H1 (cell line): ENCODE data around the gene CAVIN4. TPM values are rescaled to one million over a fixed set of nuclear protein-coding genes. Genes with fewer than 3 reads are reported as not detected.

Source experiments
- CTCF ChIA-PET: fragments of 300-600 bp; sonication (Branson Sonifier 250); formaldehyde crosslinking; loops from one replicate; lab custom pipeline; 2021; ENCODE audit not compliant: partially characterized antibody; lab: Charles Lee
- POLR2A ChIA-PET: fragments of 300-600 bp; sonication (Branson Sonifier 250); formaldehyde crosslinking; loops from one replicate; lab custom pipeline; 2021; ENCODE audit warnings: inconsistent platforms; ENCODE audit not compliant: partially characterized antibody; lab: Charles Lee
- DNase-seq, 2 experiments: peaks; one replicate each; pipeline versions ENCODE4 v3.0.0 to v3.0.0-alpha.2; 2010 to 2022; ENCODE audit warnings: low spot score in 2 of 2, low read depth in 1 of 2, mixed read lengths in 1 of 2
- FAIRE-seq: peaks from 2 replicates; lab custom pipeline; 2011; peaks lifted over from hg19 to GRCh38; lab: Jason Lieb, UNC
- H2AFZ ChIP-seq: 2 replicates; pipeline ENCODE4 v1.8.1; 2012; ENCODE audit warnings: low read length, inconsistent platforms
- H2AK5ac ChIP-seq: 2 replicates; pipeline ENCODE4 v1.6.1; 2013; ENCODE audit warnings: low read depth, low read length
- H2BK120ac ChIP-seq: replicated peaks from 2 replicates; pipeline ENCODE3; 2013; ENCODE audit warnings: low read depth, low read length, inconsistent platforms
- H2BK12ac ChIP-seq: 2 replicates; pipeline ENCODE4 v1.6.1; 2013; ENCODE audit warnings: low read depth, low read length
- H2BK15ac ChIP-seq: 2 replicates; pipeline ENCODE4 v1.6.1; 2013; ENCODE audit warnings: low read length
- H2BK20ac ChIP-seq: 2 replicates; pipeline ENCODE4 v1.6.1; 2013; ENCODE audit warnings: low read length
- H2BK5ac ChIP-seq: 2 replicates; pipeline ENCODE4 v1.6.1; 2013; ENCODE audit warnings: low read depth, low read length
- H3K14ac ChIP-seq: 2 replicates; pipeline ENCODE4 v1.6.1; 2013; ENCODE audit warnings: inconsistent platforms; ENCODE audit not compliant: insufficient read length
- H3K18ac ChIP-seq: 2 replicates; pipeline ENCODE4 v1.6.1; 2013; ENCODE audit warnings: low read length; ENCODE audit errors: extremely low read depth
- H3K23ac ChIP-seq: 2 replicates; pipeline ENCODE4 v1.6.1; 2013; ENCODE audit warnings: inconsistent platforms; ENCODE audit not compliant: insufficient read length
- H3K23me2 ChIP-seq: 2 replicates; pipeline ENCODE4 v1.6.1; 2013; ENCODE audit warnings: low read depth, low read length
- H3K27ac ChIP-seq: 2 replicates; pipeline ENCODE4 v1.6.1; 2011; ENCODE audit warnings: low read depth, low read length, inconsistent platforms
- H3K27me3 ChIP-seq, 4 experiments: replicated peaks in 1 of 4; 1 replicate in 1 of 4; 2 replicates in 3 of 4; pipeline versions ENCODE4 v1.6.1 to v1.8.1; 2011 to 2013; ENCODE audit warnings: low read length in 3 of 4, mild to moderate bottlenecking in 3 of 4, inconsistent platforms in 2 of 4, mixed read lengths in 2 of 4, moderate library complexity in 1 of 4; ENCODE audit not compliant: control insufficient read depth in 3 of 4, insufficient read depth in 3 of 4; ENCODE audit errors: extremely low read depth in 1 of 4
- H3K36me3 ChIP-seq, 4 experiments: 2 replicates each; pipeline versions ENCODE4 v1.6.1 to v1.8.1; 2011 to 2013; ENCODE audit warnings: mild to moderate bottlenecking in 4 of 4, low read length in 3 of 4, moderate library complexity in 2 of 4, control low read depth in 1 of 4, inconsistent platforms in 1 of 4; ENCODE audit not compliant: insufficient read depth in 4 of 4, control insufficient read depth in 2 of 4
- H3K4ac ChIP-seq: replicated peaks from 2 replicates; pipeline ENCODE3; 2013; ENCODE audit warnings: low read length, low read depth, mixed read lengths, inconsistent platforms; ENCODE audit not compliant: insufficient read length
- H3K4me1 ChIP-seq, 4 experiments: replicated peaks in 1 of 4; 1 replicate in 1 of 4; 2 replicates in 3 of 4; pipeline versions ENCODE4 v1.6.1 to v1.8.1; 2011 to 2013; ENCODE audit warnings: low read length in 3 of 4, inconsistent platforms in 2 of 4, mixed read lengths in 1 of 4; ENCODE audit not compliant: insufficient read depth in 4 of 4, control insufficient read depth in 3 of 4
- H3K4me2 ChIP-seq, 2 experiments: 2 replicates each; pipeline versions ENCODE4 v1.6.1 to v1.8.1; 2011 to 2013; ENCODE audit warnings: low read depth in 2 of 2, low read length in 2 of 2, control low read depth in 1 of 2, inconsistent platforms in 1 of 2, mild to moderate bottlenecking in 1 of 2; ENCODE audit not compliant: insufficient read depth in 1 of 2
- H3K4me3 ChIP-seq, 4 experiments: fragments of 200-600, 300-600 bp in 1 of 4; sonication (generic), shearing (Covaris generic), sonication (Bioruptor Twin) in 1 of 4; 2 replicates each; pipeline versions ENCODE4 v1.5.1 to v1.8.1; 2011 to 2016; ENCODE audit warnings: low read length in 4 of 4, low read depth in 3 of 4, control low read depth in 2 of 4, inconsistent platforms in 2 of 4, mild to moderate bottlenecking in 2 of 4, mixed read lengths in 1 of 4, moderate library complexity in 1 of 4; ENCODE audit not compliant: insufficient read depth in 2 of 4; ENCODE audit errors: extremely low read depth in 1 of 4
- H3K56ac ChIP-seq: replicated peaks from 2 replicates; pipeline ENCODE3; 2013; ENCODE audit warnings: low read depth, mild to moderate bottlenecking, mixed read lengths, low read length, inconsistent platforms; ENCODE audit not compliant: insufficient read length
- H3K79me1 ChIP-seq: 2 replicates; pipeline ENCODE4 v1.6.1; 2013; ENCODE audit warnings: low read depth, low read length, control low read depth
- H3K79me2 ChIP-seq, 2 experiments: 2 replicates each; pipeline versions ENCODE4 v1.6.1 to v1.8.1; 2012 to 2013; ENCODE audit warnings: low read length in 2 of 2, mild to moderate bottlenecking in 2 of 2, inconsistent platforms in 1 of 2; ENCODE audit not compliant: insufficient read depth in 2 of 2, control insufficient read depth in 1 of 2
- H3K9ac ChIP-seq, 4 experiments: replicated peaks in 1 of 4; 1 replicate in 1 of 4; 2 replicates in 3 of 4; pipeline versions ENCODE4 v1.6.1 to v1.8.1; 2011 to 2013; ENCODE audit warnings: low read depth in 3 of 4, low read length in 3 of 4, control low read depth in 2 of 4, mild to moderate bottlenecking in 2 of 4, moderate library complexity in 2 of 4, inconsistent platforms in 1 of 4; ENCODE audit errors: extremely low read depth in 1 of 4
- H3K9me3 ChIP-seq, 2 experiments: 2 replicates each; pipeline versions ENCODE4 v1.6.1 to v1.8.1; 2012 to 2013; ENCODE audit warnings: mild to moderate bottlenecking in 2 of 2, moderate library complexity in 2 of 2, control low read depth in 1 of 2, inconsistent platforms in 1 of 2, low read depth in 1 of 2, low read length in 1 of 2, mixed read lengths in 1 of 2; ENCODE audit not compliant: insufficient read depth in 2 of 2
- H4K20me1 ChIP-seq, 2 experiments: replicated peaks in 1 of 2; 2 replicates each; pipeline versions ENCODE3 to v1.8.1; 2011 to 2013; ENCODE audit warnings: inconsistent platforms in 2 of 2, low read length in 2 of 2, mild to moderate bottlenecking in 1 of 2; ENCODE audit not compliant: insufficient read depth in 2 of 2, control insufficient read depth in 1 of 2
- H4K5ac ChIP-seq: 2 replicates; pipeline ENCODE4 v1.6.1; 2013; ENCODE audit warnings: low read length, low read depth, mixed read lengths, inconsistent platforms; ENCODE audit not compliant: insufficient read length
- H4K8ac ChIP-seq: 2 replicates; pipeline ENCODE4 v1.8.0; 2013; ENCODE audit warnings: mild to moderate bottlenecking, moderate library complexity, low read length, inconsistent platforms; ENCODE audit not compliant: insufficient read depth; ENCODE audit errors: extremely low read depth
- H4K91ac ChIP-seq: replicated peaks from 2 replicates; pipeline ENCODE3; 2013; ENCODE audit warnings: low read length, mixed read lengths, inconsistent platforms; ENCODE audit not compliant: insufficient read length
- BACH1 ChIP-seq: IDR thresholded peaks from 2 replicates; pipeline ENCODE4 v1.6.1; 2012; ENCODE audit warnings: low read length, improper control_type of control experiment
- CREB1 ChIP-seq: IDR thresholded peaks from 2 replicates; pipeline ENCODE4 v1.6.1; 2012; ENCODE audit warnings: inconsistent platforms
- JUND ChIP-seq: IDR thresholded peaks from 2 replicates; pipeline ENCODE4 v1.6.1; 2011; ENCODE audit warnings: mild to moderate bottlenecking, improper control_type of control experiment, low read length
- SAP30 ChIP-seq: fragments of 300-600 bp; sonication (generic); IDR thresholded peaks from 2 replicates; pipeline ENCODE4 v1.7.1; 2012; ENCODE audit warnings: low read length, moderate library complexity, mild to moderate bottlenecking, inconsistent platforms; ENCODE audit not compliant: insufficient read depth, insufficient replicate concordance
- SP2 ChIP-seq: IDR thresholded peaks from 2 replicates; pipeline ENCODE4 v1.6.1; 2012; ENCODE audit warnings: mild to moderate bottlenecking, low read length, inconsistent platforms
- WGBS, 2 experiments: shearing (Covaris generic) in 1 of 2; methylation state at CpG; one replicate each; pipeline versions ENCODE4 v1.1.6 to v1.1.7; 2013 to 2015; ENCODE audit warnings: low lambda C conversion rate in 2 of 2, mixed read lengths in 2 of 2, inconsistent platforms in 1 of 2, low coverage in 1 of 2, missing lambda C conversion rate in 1 of 2; ENCODE audit not compliant: insufficient replicate concordance in 2 of 2, insufficient coverage in 1 of 2, insufficient read length in 1 of 2; ENCODE audit errors: extremely low coverage in 1 of 2, missing lambda C conversion rate in 1 of 2; 5-methylcytosine and 5-hydroxymethylcytosine counted together
- polyA plus RNA-seq, 7 experiments: library from polyadenylated mRNA; depleted of rRNA in 3 of 7; stranded (reverse) in 5 of 7; unstranded in 2 of 7; fragments of >200 nt in 5 of 7; fragments of 200-250 nt in 2 of 7; gene quantifications; 1 replicate in 5 of 7; 2 replicates in 1 of 7; 4 replicates in 1 of 7; pipeline versions ENCODE4 v1.2.1 to v1.2.3, GENCODE V29; 2011 to 2013; ENCODE audit warnings: missing spikeins in 2 of 7, mixed read lengths in 2 of 7
- total RNA-seq: library from RNA; stranded (reverse); fragmentation: NEBNext Ultra II Directional; extraction: Animal tissue kit (Norgen Biotek cat#: 25700); gene quantifications from 2 replicates; pipeline ENCODE4 v1.2.1, GENCODE V29; 2021

Gene CAVIN4
- total and polyA plus RNA-seq, 2 of the 8 experiments (the other 6 are each of a cell fraction or from before 2014, with no cell fraction given) = 2.3 to 9.1 TPM

GRCh38 chr9:100549048-100549447 lies 28.8 kb upstream of the CAVIN4 start:
- no peak overlapping the region for H2BK12ac ChIP-seq
- H3K14ac ChIP-seq = no peak overlapping the region
- TF ChIP-seq JUND (no peak), SAP30 (no peak), SP2 (no peak), CREB1 (no peak), BACH1 (no peak)
- TF ChIP-seq, all 59 proteins: peak for 0
- 92% methylated on average over 5 of the region's 5 CpGs; no CpG with 5 or more reads in 1 of the 2 experiments for WGBS, 2 experiments
- no peaks in the 10 kb centered on the region for H3K4me1 ChIP-seq
- no peak overlapping the region for H2AFZ ChIP-seq
- no peak overlapping the region for H3K56ac ChIP-seq
- peaks cover 0 to 2% of the 10 kb centered on the region in 2 experiments for H4K20me1 ChIP-seq
- H3K4me3 ChIP-seq = no peak overlapping the region
- H3K4ac ChIP-seq = no peak overlapping the region
- no peak overlapping the region for H3K18ac ChIP-seq
- H3K9me3 ChIP-seq = peaks cover 8 to 13% of the 10 kb centered on the region in 2 experiments
- no peak overlapping the region for H2BK120ac ChIP-seq
- no peak overlapping the region for H3K9ac ChIP-seq
- no peaks in the 10 kb centered on the region for H3K27me3 ChIP-seq
- H3K23ac ChIP-seq = no peak overlapping the region
- no peak overlapping the region for H2AK5ac ChIP-seq
- no peak overlapping the region for H3K4me2 ChIP-seq
- POLR2A ChIA-PET = interaction anchor here (0.7 kb wide), 1 partner anchor 87 kb away, joined by 3 read pairs; no protein-coding TSS in a partner anchor
- peaks cover 0 to 6% of the 10 kb centered on the region in 2 experiments; a peak in 2 of 4 replicates for H3K79me2 ChIP-seq
- H3K23me2 ChIP-seq = no peaks in the 10 kb centered on the region; the same call in 1 of the 2 replicates
- no peak overlapping the region for H4K91ac ChIP-seq
- H3K79me1 ChIP-seq = no peaks in the 10 kb centered on the region; the same call in 1 of the 2 replicates
- no peak overlapping the region for H4K5ac ChIP-seq
- H3K27ac ChIP-seq = no peak overlapping the region
- H2BK15ac ChIP-seq = no peak overlapping the region
- DNase-seq (no peak), FAIRE-seq (no peak)
- CTCF ChIA-PET = no interaction called here
- no peak overlapping the region for H2BK5ac ChIP-seq
- H2BK20ac ChIP-seq = no peak overlapping the region
- H3K36me3 ChIP-seq = peaks cover 8 to 89% (median 42%) of the 10 kb centered on the region in 4 experiments; a peak in 7 of 8 replicates
- H4K8ac ChIP-seq = no peak overlapping the region
